Stimulated activated CD4-positive, alpha-beta T cell treated with anti-CD3 and anti-CD28 coated beads, Interleukin-2, amount 100 ng/mL, for 4 hours (primary cell): ENCODE data around the gene PCMT1.

Experiments used
- DNase-seq: peaks from one replicate; pipeline ENCODE4 v3.0.0-alpha.2; 2020; ENCODE audit warnings: low read depth

The PCMT1 gene

DNA sequence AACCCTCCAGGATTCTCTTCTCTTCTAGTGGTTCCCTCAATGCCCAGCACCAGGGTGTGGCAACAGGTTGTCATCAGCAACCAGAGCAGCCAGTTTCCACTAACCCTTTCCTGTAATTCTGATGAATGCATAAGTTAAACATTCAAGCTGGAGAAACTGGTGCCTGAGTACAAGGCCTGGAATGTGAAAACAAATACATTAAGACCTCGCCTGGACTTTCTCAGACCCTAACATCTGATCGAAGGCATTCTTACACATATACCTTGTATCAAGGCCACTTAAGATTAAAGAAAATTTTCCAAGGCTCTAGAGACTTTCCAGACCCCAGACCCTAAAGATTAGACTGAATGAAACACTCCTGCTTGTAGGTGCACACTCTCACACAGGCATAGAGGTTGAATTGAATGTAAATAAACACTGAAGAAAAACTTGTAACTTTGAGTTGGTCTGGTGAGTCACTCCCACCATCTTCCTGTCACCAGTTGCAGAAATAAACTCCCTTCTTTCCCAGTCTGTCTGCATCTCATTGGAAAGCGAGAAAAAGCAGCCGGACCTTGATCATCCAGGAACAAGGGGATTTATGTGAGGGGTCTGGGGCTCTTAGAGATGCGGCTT, 105.6 kb downstream of the PCMT1 start:
- DNase-seq: no peak

DNA sequence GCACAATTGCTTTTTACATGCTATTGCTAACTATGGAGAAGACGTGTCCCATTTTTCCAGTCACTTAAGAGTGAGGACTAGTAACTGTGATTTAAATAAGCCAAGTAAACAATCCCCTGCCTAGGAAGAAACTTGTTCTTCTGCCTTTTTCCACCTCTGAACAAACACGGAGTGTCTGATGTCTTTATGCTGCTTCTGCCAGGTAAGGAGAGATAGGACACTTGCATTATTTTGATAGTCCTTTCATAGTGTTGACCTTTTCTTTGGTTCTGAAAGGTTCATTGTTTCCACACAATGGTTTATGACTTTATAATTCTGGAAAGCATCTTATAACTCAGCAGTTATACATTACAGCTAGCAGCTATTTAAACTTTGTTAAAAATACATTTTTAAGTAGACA, 106.2 kb downstream of the PCMT1 start:
- DNase-seq: no peak

DNA sequence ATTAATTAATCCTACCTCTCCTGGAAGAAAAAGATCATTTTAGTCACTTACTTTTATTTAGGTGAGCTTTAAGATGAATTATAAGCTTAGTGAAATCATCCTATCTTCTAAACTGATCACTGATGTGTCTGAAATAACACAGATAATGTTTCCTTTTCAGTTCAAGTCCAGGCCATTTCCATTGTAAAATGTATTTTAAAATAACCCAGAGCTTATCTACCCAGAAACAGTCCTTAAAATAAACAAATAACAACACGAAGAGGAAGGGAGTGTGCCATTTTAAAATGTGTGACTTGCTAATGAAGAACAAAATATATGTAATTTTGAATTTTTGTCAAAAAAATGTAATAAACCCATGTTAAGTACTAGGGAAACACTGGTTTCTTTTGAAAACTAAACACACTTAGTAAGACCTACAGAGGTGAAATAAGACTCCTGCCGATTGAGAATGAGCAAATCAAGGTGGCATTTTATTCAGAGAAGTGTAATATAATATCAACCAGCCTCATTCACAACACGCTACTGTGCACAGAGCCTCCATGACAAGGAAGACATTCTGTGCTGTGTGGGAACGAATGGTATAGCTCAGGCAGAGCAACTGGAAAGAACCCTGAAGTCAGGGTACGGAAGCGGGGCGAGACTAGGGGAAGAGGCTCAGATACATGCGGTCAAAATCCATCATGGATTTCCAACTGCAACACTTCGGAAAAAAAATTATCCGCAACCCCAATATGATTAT, 106.9 kb downstream of the PCMT1 start:
- no peak for DNase-seq

DNA sequence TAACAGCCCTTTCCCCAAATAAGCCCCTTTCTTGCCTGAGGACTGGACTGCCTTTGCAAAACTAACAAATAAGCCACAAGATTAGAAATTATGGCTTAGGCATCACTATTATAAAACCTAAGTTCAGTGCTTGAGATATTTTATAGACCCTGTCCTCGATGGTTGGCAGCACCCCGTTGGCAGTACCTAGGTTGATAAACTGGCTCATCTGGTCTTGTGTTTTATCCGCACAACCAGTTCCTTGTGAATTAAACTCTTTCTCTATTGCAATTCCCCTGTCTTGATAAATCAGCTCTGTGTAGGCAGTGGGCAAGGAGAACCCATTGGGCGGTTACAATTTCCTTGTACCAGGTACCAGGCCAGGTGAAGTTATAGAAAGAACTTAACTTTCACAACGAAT, 108.0 kb downstream of the PCMT1 start:
- DNase-seq: no peak

DNA sequence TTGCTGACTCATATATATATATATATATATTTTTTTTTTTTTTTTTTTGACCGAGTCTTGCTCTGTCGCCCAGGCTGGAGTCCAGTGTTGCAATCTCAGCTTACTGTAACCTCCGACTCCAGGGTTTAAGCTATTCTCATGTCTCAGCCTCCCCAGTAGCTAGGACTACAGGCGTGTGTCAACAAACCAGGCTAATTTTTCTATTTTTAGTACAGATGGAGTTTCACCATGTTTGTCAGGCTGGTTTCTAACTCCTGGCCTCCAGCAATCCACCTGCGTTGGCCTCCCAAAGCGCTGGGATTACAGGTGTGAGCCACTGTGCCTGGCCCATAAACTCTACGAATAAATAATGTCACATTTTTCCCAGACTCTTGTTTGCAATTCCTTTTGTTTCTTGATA, 109.8 kb downstream of the PCMT1 start:
- no peak for DNase-seq

DNA sequence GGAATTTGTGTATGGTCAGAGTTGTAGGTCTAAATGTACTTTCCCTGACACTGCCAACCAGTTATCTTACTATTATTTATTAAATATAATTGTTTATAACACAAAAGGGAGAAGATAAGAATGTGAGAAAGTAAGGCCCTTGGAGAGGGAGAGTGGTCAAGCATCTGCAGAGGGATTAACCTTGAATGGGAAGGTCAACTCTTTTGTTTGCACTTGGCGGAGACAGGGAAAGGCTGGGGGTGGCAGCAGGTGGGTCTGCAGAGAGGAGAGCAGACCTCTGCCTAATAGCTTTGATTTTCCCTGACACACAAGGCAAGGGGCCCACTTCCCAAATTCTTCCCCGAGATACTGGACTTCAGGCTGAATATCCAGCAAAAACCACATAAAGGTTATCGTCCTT, 110.4 kb downstream of the PCMT1 start:
- no peak for DNase-seq

DNA sequence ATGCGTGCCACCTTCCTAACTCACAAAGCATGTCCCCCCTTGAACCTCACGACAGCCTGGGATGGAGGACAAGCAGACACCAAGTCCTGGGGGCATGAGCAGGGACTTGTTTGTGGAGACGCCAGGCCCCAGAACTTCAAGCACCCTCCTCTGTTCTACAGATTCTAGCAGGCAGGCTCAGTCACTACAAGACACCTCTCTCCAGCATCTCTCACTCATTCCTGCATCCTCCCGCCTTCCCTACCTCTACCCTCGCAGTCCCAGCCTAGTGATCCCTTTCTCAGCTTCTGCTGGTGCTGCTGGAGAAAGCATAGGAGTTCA, 110.9 kb downstream of the PCMT1 start:
- no peak for DNase-seq
